AG09319 (cell line): ENCODE results near the gene ITGA2.

Experiments used
- DNase-seq: peaks from one replicate; pipeline ENCODE4 v3.0.0-alpha.2; 2010; ENCODE audit warnings: low read depth; ENCODE audit errors: extremely low read depth
- TF ChIP-seq, protein P1 (sequence below): IDR thresholded peaks from 2 replicates; pipeline ENCODE4 v1.5.1; 2011; ENCODE audit warnings: low read depth, mild to moderate bottlenecking, inconsistent platforms, low read length, moderate library complexity

ITGA2 gene

DNA sequence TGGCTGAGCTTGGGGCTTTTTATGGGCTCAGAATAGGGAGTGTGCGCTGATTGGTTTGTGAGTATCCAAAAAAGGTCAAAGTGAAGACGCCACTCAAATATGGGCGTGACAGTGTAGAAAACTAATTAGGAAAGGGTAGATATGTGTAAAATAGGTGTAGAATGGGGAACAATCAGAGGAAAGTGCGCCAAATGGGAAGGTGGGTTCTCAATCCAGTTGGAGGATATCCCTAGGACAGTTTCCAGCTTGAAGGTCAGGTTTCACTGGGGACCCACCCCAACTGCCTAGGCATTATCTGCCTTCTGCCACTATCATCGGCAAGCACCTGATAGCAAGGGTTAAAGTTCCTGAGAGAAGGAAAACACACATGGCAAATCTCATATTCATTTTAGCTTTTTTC is 129.7 kb downstream of the ITGA2 start:
- no peak for DNase-seq
- TF ChIP-seq, protein P1, sequence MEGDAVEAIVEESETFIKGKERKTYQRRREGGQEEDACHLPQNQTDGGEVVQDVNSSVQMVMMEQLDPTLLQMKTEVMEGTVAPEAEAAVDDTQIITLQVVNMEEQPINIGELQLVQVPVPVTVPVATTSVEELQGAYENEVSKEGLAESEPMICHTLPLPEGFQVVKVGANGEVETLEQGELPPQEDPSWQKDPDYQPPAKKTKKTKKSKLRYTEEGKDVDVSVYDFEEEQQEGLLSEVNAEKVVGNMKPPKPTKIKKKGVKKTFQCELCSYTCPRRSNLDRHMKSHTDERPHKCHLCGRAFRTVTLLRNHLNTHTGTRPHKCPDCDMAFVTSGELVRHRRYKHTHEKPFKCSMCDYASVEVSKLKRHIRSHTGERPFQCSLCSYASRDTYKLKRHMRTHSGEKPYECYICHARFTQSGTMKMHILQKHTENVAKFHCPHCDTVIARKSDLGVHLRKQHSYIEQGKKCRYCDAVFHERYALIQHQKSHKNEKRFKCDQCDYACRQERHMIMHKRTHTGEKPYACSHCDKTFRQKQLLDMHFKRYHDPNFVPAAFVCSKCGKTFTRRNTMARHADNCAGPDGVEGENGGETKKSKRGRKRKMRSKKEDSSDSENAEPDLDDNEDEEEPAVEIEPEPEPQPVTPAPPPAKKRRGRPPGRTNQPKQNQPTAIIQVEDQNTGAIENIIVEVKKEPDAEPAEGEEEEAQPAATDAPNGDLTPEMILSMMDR: no peak

DNA sequence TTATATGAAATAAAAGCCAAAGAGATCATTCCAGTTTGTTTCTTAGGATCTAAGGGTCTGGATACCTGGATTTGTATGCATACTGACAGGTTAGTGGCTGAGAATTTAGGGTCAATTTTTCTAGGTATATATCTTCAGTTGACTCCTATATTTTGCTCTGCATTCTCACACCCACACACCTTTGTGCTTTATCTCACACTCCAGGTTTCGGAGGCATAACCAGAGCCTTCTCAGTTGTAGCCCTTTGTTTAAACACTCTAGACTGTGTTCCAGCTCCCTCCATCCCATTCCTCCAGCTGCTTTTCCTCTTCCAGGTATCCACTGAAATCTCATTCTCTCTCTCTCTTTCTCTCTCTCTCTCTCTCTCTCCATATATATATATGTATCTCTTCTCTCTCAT is 131.0 kb downstream of the ITGA2 start:
- DNase-seq: no peak
- TF ChIP-seq, protein P1: no peak

DNA sequence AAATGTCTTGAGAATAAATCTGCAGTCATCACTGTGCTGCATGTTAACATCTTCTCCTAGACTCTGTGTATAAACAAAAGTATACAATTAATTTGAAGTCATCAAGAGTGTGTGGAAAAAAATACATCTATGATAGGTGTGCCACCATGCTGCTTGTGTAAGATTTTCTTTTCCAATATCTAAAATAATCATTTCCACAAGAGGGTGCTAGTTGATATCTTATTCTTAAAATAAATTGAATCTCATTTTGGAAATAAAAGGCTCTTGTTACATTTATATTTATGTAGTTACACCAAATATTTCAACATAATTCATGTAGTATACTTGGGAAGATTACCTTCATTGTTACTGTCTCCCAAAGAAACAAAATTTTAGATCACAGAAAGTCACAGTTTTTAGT is 134.6 kb downstream of the ITGA2 start:
- no peak for DNase-seq
- TF ChIP-seq, protein P1: peak; percentile 17

DNA sequence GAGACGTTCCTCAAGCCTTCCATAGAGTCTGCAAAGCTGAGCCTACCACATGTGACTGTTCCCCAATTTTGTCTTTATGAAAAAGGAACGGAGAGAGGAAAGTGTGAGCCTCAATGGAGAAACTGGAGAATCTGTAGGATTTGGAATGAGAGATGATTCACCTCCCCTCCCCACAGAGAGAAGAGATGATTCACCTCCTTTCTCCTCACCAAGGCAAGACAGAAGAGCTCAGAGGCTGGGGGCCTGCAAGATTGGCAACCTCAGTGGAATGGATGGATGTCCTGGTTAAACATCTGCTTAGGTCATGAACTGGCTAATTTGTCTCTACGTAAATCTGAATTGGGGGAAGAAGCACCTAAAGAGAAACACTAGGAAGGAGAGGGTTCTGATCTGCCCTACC is 137.4 kb downstream of the ITGA2 start:
- TF ChIP-seq, protein P1: no peak
- no peak for DNase-seq

DNA sequence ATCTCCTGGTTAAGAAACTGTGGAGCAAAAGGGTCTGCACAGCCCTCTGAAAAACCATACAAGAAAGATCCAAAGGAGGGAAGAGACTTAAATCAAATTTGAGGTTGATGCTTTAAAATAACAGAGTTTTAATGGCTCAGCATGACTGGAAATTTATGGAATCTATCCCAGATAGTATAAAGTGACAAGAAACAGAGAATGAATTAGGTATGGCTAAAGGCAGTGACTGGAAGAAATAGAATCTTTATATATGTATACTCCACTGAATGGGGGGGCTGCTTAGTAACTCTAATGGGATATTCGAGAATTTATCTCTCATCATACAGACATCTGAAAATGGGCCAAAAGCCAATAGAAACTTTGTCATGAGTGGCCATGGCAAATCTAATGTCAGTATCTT is 138.0 kb downstream of the ITGA2 start:
- TF ChIP-seq, protein P1: no peak
- no peak for DNase-seq

DNA sequence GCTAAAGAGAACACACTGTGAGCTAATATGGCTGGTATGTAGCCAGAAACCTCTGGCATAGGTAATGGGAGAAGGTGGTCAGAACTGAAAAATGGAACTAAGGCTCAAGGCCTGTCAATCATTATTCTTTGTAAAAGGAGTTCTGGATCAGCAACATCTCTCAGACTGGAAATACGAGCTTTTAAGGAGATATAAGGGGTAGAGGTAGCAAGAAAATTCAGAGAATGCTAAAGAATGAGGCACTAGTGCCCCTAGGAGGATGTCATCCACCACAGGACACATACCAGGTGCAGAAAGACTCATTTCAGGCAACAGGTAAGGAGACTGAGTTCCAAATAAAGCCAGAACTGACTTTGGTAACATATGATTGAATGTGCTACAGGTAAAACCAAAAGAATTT is 139.3 kb downstream of the ITGA2 start:
- TF ChIP-seq, protein P1: no peak
- DNase-seq: no peak

GRCh38 chr5:53130266-53130665 is 141.1 kb downstream of the ITGA2 start:
- DNase-seq: no peak
- TF ChIP-seq, protein P1: no peak
